ENCODE results near the gene CPZ. TPM values are rescaled to one million over a fixed set of nuclear protein-coding genes. Genes with fewer than 3 reads are reported as not detected.

Gene CPZ
- total RNA-seq, 4 donors from 2014 or later, result 0.32 to 4.2 (median 2.1) TPM

DNA sequence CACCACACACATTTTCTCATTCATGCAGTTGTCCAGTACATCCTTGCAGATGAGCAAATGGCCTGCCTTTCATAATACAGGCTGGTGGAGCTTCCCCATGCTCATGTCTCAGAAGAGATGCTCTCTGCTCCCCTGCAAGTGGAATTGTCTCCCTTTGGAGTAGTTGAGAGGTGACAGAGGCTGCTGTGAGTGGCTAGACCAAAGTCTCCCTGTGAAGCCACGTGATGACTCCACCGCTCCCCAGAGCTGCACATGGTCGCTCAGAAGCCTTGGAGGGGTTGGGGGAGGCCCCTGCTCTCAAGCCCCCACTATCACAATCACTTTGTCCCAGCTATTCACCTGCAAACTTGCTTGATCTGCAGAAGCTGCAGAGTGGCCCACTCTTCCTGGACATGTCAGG lies 13.8 kb upstream of the CPZ start:
- WGBS, result 92% methylated on average over 2 of the region's 3 CpGs
- Histone ChIP-seq H3K36me3 (no peaks in the 10 kb centered on the region), H3K9me3 (no peaks in the 10 kb centered on the region), H3K27ac (no peak overlapping the region), H3K27me3 (peaks cover 66% of the 10 kb centered on the region), H3K4me1 (peaks cover 10% of the 10 kb centered on the region), H3K4me3 (no peak overlapping the region)
- DNase-seq (ENCODE audit: low spot score in 2 of 2), result no peak
- TF ChIP-seq EP300 (IDR thresholded peaks at IDR 0.05) (no peak), POLR2AphosphoS5 (IDR thresholded peaks at IDR 0.05) (no peak), CTCF (IDR thresholded peaks at IDR 0.05) (no peak), POLR2A (IDR thresholded peaks at IDR 0.05) (no peak)

- Histone ChIP-seq H3K36me3 (no peaks in the 10 kb centered on the region), H3K27ac (no peak overlapping the region), H3K27me3 (peaks cover 74% of the 10 kb centered on the region), H3K9me3 (no peaks in the 10 kb centered on the region), H3K4me3 (no peak overlapping the region), H3K4me1 (peaks cover 10% of the 10 kb centered on the region)
- WGBS, result 16% methylated on average over 9 of the region's 12 CpGs
- DNase-seq (ENCODE audit: low spot score in 2 of 2), result no peak
- TF ChIP-seq POLR2AphosphoS5 (IDR thresholded peaks at IDR 0.05), result no peak
Observed at GRCh38 chr4:8579526-8580320, 12.8 kb upstream of the CPZ start.

- H3K9me3 ChIP-seq, result no peaks in the 10 kb centered on the region
- H3K4me3 ChIP-seq, result no peak within 1 kb of the TSS
- no peaks in the 10 kb centered on the region for H3K36me3 ChIP-seq
- peak in 1 of 2 donors; percentile 73 for DNase-seq (ENCODE audit: low spot score in 2 of 2)
- TF ChIP-seq EP300 (IDR thresholded peaks at IDR 0.05), result no peak
- TF ChIP-seq POLR2A (IDR thresholded peaks at IDR 0.05), result no peak
- TF ChIP-seq CTCF (IDR thresholded peaks at IDR 0.05), result no peak
- TF ChIP-seq POLR2AphosphoS5 (IDR thresholded peaks at IDR 0.05), result no peak
- no peak within 1 kb of the TSS for H3K27ac ChIP-seq
- 3% methylated on average over 9 of the region's 63 CpGs for WGBS
- H3K4me1 ChIP-seq, result peaks cover 10% of the 10 kb centered on the region
- peaks cover 81% of the 10 kb centered on the region for H3K27me3 ChIP-seq
Observed at GRCh38 chr4:8580321-8581093, 12.1 kb upstream of the CPZ start, which contains the start of gene GPR78. GPR78 (plus strand) TSS chr4:8580392; CDS start chr4:8580983, 591 bp downstream.

DNA sequence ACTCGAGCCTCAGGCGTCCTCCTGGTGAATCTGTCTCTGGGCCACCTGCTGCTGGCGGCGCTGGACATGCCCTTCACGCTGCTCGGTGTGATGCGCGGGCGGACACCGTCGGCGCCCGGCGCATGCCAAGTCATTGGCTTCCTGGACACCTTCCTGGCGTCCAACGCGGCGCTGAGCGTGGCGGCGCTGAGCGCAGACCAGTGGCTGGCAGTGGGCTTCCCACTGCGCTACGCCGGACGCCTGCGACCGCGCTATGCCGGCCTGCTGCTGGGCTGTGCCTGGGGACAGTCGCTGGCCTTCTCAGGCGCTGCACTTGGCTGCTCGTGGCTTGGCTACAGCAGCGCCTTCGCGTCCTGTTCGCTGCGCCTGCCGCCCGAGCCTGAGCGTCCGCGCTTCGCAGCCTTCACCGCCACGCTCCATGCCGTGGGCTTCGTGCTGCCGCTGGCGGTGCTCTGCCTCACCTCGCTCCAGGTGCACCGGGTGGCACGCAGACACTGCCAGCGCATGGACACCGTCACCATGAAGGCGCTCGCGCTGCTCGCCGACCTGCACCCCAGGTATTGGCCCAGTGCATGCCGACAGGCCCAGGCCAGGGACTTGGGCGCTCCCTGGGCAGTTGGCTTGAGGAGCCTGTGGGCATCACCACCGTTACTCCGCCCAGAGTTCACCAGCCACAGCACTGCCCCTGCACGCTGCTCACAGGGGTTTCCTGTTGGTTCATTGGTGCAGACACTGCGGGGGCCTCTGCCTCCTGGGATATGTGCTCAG lies 11.3 kb upstream of the CPZ start:
- 50% methylated on average over 12 of the region's 66 CpGs for WGBS
- no peaks in the 10 kb centered on the region for H3K9me3 ChIP-seq

More for the DNA sequence above, 11.3 kb upstream of the CPZ start:
- DNase-seq (ENCODE audit: low spot score in 2 of 2), result peak in 1 of 2 donors; percentile 72
- H3K27ac ChIP-seq, result no peak overlapping the region
- peaks cover 89% of the 10 kb centered on the region for H3K27me3 ChIP-seq
- no peaks in the 10 kb centered on the region for H3K36me3 ChIP-seq
- TF ChIP-seq POLR2AphosphoS5 (IDR thresholded peaks at IDR 0.05) (no peak), POLR2A (IDR thresholded peaks at IDR 0.05) (no peak), EP300 (IDR thresholded peaks at IDR 0.05) (no peak), CTCF (IDR thresholded peaks at IDR 0.05) (no peak)
- H3K4me1 ChIP-seq, result peaks cover 10% of the 10 kb centered on the region
- H3K4me3 ChIP-seq, result no peak overlapping the region

Measured in suprapubic skin (tissue), 4 donors.